ENCODE results near the gene OR2A2. TPM values are rescaled to one million over a fixed set of nuclear protein-coding genes. Genes with fewer than 3 reads are reported as not detected.

Gene OR2A2
- total and polyA plus RNA-seq, 2 donors (not counting 3 experiments of a cell fraction or from before 2014, with no cell fraction given): not detected

DNA sequence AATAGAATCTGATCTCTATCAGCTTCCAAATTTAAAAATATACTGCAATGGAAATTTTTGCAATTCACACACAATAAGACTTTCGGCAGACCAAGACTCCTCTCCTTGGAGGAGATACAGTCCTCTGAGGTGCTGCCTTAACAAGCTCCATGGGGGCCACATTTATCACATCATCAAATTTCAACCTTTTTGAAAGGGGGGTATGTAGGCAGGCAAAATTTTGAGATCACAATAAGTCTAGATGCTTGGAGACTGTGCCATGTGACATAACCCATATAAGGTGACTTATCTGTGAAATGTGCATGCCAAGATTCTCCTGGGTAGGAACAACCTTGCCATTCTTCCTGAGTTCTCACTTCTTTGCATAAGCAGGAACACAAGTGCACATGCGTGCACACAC is 23.4 kb upstream of the OR2A2 start, which contains the start of gene OR2A12:
Gene OR2A12, plus strand, starts transcription at position 301 of the 400 bp plus-strand sequence. CDS start 8,830 bp downstream, outside the sequence.
- no peak for TF ChIP-seq POLR2A (IDR thresholded peaks at IDR 0.05; ENCODE audit: low read depth, low read length)
- no peak for TF ChIP-seq GATA2 (IDR thresholded peaks at IDR 0.05; ENCODE audit: insufficient read depth, insufficient read length, low read depth, low read length)
- FAIRE-seq: no peak
- H3K27me3 ChIP-seq (ENCODE audit: control insufficient read depth in 2 of 2, insufficient read depth in 2 of 2, low read length in 2 of 2): peaks cover 0 to 2% of the 10 kb centered on the region in 2 experiments
- ChIA-PET POLR2A (no interaction called here), CTCF (no interaction called here)
- intact Hi-C loops (cut with micrococcal nuclease): no loop called here
- H3K27ac ChIP-seq (ENCODE audit: insufficient read depth, low read depth, low read length): no peak within 1 kb of the TSS
- no peaks in the 10 kb centered on the region for H3K79me2 ChIP-seq (ENCODE audit: control insufficient read depth, insufficient read depth, low read length)
- H3K9me3 ChIP-seq (replicated peaks; ENCODE audit: control insufficient read depth, insufficient read depth, low read length): no peaks in the 10 kb centered on the region
- no peaks in the 10 kb centered on the region for H3K4me1 ChIP-seq (ENCODE audit: control insufficient read depth, extremely low read depth, insufficient read depth, low read length)
- no peaks in the 10 kb centered on the region for H3K9me1 ChIP-seq (replicated peaks; ENCODE audit: control insufficient read depth, extremely low read depth, insufficient read depth, low read length)
- no peaks in the 10 kb centered on the region for H4K20me1 ChIP-seq (replicated peaks; ENCODE audit: control insufficient read depth, extremely low read depth, insufficient read depth, low read length)
- no TSS peak for BruUV-seq (replicated peaks)
- DNase-seq (ENCODE audit: low read depth, low spot score): no peak
- no peak within 1 kb of the TSS for H3K4me2 ChIP-seq (ENCODE audit: insufficient read depth, low read length)
- no peak within 1 kb of the TSS for H2AFZ ChIP-seq (ENCODE audit: low read depth, low read length)
- no peaks in the 10 kb centered on the region for H3K36me3 ChIP-seq (ENCODE audit: control insufficient read depth in 2 of 2, extremely low read depth in 1 of 2, insufficient read depth in 2 of 2, low read length in 2 of 2)
- no peak within 1 kb of the TSS for H3K4me3 ChIP-seq (replicated peaks in 1 of 3; ENCODE audit: insufficient read depth in 1 of 3, low read depth in 1 of 3, low read length in 3 of 3)
- dilution Hi-C loops (cut with MboI; ENCODE audit: extremely low pct_ligation_motif_present, low sequenced_read_pairs): no loop called here
- no peak within 1 kb of the TSS for H3K9ac ChIP-seq (replicated peaks; ENCODE audit: extremely low read depth, insufficient read depth, low read length)

DNA sequence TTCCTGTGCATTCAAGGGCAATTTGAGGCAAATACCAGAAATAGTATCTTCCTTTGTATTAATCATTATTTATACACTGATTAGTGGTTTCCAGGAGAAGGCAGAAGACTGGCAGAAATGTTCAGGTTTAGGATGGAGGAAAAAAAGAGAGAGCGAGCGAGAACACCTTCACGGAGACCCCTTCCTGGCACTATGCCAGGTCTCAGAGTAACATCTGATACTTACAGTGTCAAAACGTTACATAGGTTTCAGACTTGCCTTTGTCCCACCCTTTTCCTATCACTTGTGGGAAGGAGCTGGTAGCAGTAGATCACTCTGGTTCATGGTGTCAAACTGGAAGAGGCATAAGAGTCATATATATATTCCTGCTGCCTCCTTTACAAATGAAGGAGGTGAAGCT is 22.7 kb upstream of the OR2A2 start:
- Histone ChIP-seq H3K9ac (replicated peaks; ENCODE audit: extremely low read depth, insufficient read depth, low read length) (no peak overlapping the region), H3K27ac (ENCODE audit: insufficient read depth, low read depth, low read length) (no peak overlapping the region), H3K9me1 (replicated peaks; ENCODE audit: control insufficient read depth, extremely low read depth, insufficient read depth, low read length) (no peaks in the 10 kb centered on the region), H3K36me3 (ENCODE audit: control insufficient read depth in 2 of 2, extremely low read depth in 1 of 2, insufficient read depth in 2 of 2, low read length in 2 of 2) (no peaks in the 10 kb centered on the region), H3K4me3 (replicated peaks in 1 of 3; ENCODE audit: insufficient read depth in 1 of 3, low read depth in 1 of 3, low read length in 3 of 3) (no peak overlapping the region), H4K20me1 (replicated peaks; ENCODE audit: control insufficient read depth, extremely low read depth, insufficient read depth, low read length) (no peaks in the 10 kb centered on the region), H3K79me2 (ENCODE audit: control insufficient read depth, insufficient read depth, low read length) (no peaks in the 10 kb centered on the region), H3K4me1 (ENCODE audit: control insufficient read depth, extremely low read depth, insufficient read depth, low read length) (no peaks in the 10 kb centered on the region), H3K27me3 (ENCODE audit: control insufficient read depth in 2 of 2, insufficient read depth in 2 of 2, low read length in 2 of 2) (peaks cover 0 to 2% of the 10 kb centered on the region in 2 experiments), H2AFZ (ENCODE audit: low read depth, low read length) (no peak overlapping the region), H3K4me2 (ENCODE audit: insufficient read depth, low read length) (no peak overlapping the region), H3K9me3 (replicated peaks; ENCODE audit: control insufficient read depth, insufficient read depth, low read length) (no peaks in the 10 kb centered on the region)
- DNase-seq (ENCODE audit: low read depth, low spot score) (no peak), FAIRE-seq (no peak)
- dilution Hi-C loops (cut with MboI; ENCODE audit: extremely low pct_ligation_motif_present, low sequenced_read_pairs) (no loop called here), intact Hi-C loops (cut with micrococcal nuclease) (no loop called here)
- TF ChIP-seq MYC (IDR thresholded peaks at IDR 0.05; ENCODE audit: low read depth, low read length) (no peak), FOS (IDR thresholded peaks at IDR 0.05; ENCODE audit: borderline replicate concordance, insufficient read depth, low read length) (no peak), POLR2A (IDR thresholded peaks at IDR 0.05; ENCODE audit: low read depth, low read length) (no peak), JUN (IDR thresholded peaks at IDR 0.05; ENCODE audit: borderline replicate concordance, insufficient read depth, insufficient read length, low read depth) (no peak), EZH2 (IDR thresholded peaks at IDR 0.05; ENCODE audit: borderline replicate concordance, low read depth, low read length, severe bottlenecking) (no peak), GATA2 (IDR thresholded peaks at IDR 0.05; ENCODE audit: insufficient read depth, insufficient read length, low read depth, low read length) (no peak), POLR2AphosphoS5 (IDR thresholded peaks at IDR 0.05; ENCODE audit: insufficient read depth, low read depth, low read length) (no peak)
- TF ChIP-seq, protein P1, sequence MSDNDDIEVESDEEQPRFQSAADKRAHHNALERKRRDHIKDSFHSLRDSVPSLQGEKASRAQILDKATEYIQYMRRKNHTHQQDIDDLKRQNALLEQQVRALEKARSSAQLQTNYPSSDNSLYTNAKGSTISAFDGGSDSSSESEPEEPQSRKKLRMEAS (IDR thresholded peaks at IDR 0.05; ENCODE audit: insufficient read depth, insufficient read length): no peak
- TF ChIP-seq, protein P2, sequence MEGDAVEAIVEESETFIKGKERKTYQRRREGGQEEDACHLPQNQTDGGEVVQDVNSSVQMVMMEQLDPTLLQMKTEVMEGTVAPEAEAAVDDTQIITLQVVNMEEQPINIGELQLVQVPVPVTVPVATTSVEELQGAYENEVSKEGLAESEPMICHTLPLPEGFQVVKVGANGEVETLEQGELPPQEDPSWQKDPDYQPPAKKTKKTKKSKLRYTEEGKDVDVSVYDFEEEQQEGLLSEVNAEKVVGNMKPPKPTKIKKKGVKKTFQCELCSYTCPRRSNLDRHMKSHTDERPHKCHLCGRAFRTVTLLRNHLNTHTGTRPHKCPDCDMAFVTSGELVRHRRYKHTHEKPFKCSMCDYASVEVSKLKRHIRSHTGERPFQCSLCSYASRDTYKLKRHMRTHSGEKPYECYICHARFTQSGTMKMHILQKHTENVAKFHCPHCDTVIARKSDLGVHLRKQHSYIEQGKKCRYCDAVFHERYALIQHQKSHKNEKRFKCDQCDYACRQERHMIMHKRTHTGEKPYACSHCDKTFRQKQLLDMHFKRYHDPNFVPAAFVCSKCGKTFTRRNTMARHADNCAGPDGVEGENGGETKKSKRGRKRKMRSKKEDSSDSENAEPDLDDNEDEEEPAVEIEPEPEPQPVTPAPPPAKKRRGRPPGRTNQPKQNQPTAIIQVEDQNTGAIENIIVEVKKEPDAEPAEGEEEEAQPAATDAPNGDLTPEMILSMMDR (IDR thresholded peaks at IDR 0.05; ENCODE audit: extremely low read depth in 1 of 2, insufficient read depth in 1 of 2, low read depth in 1 of 2, low read length in 2 of 2): no peak
- ChIA-PET POLR2A (no interaction called here), CTCF (no interaction called here)
- BruUV-seq (replicated peaks): no TSS peak

Data from endothelial cell of umbilical vein (primary cell).